ENCODE results near the gene IGFBP5. TPM values are rescaled to one million over a fixed set of nuclear protein-coding genes. Genes with fewer than 3 reads are reported as not detected.

The IGFBP5 gene
- total and polyA plus RNA-seq, 9 donors: 385 to 666 (median 463) TPM

DNA sequence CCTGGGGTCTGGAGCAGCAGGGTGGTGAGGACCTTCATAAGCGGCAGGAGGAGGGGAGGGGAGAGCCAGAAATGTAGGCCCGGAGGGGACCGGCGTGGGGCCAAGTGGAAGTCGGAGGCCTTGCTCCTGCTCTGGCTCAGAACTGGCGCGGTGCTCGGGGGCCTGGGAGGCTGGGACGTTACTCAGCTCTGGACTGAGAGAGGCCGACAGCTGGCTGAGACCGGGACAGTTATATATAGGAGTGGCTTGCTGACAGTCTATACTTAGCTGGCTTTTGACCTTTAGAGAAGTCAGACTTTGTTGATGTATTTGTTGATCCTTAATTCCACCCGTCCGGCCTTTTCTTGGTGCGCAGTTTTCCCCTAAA lies 15.7 kb downstream of the IGFBP5 start:
- WGBS (ENCODE audit: insufficient coverage): 37% methylated on average over 8 of the region's 14 CpGs
- H3K36me3 ChIP-seq (ENCODE audit: control insufficient read depth, insufficient read depth, low read length): peaks cover 83% of the 10 kb centered on the region
- peak overlapping the region; percentile 93 for H3K27ac ChIP-seq (ENCODE audit: low read length)
- no peaks in the 10 kb centered on the region for H3K9me3 ChIP-seq (replicated peaks; ENCODE audit: control insufficient read depth, low read depth, low read length)
- H3K4me1 ChIP-seq (ENCODE audit: control insufficient read depth, insufficient read depth, low read length): peaks cover 68% of the 10 kb centered on the region
- no peak overlapping the region for H3K4me3 ChIP-seq (ENCODE audit: low read length)
- DNase-seq: peak; percentile 89
- no peaks in the 10 kb centered on the region for H3K27me3 ChIP-seq (ENCODE audit: control insufficient read depth, insufficient read depth, low read length)

DNA sequence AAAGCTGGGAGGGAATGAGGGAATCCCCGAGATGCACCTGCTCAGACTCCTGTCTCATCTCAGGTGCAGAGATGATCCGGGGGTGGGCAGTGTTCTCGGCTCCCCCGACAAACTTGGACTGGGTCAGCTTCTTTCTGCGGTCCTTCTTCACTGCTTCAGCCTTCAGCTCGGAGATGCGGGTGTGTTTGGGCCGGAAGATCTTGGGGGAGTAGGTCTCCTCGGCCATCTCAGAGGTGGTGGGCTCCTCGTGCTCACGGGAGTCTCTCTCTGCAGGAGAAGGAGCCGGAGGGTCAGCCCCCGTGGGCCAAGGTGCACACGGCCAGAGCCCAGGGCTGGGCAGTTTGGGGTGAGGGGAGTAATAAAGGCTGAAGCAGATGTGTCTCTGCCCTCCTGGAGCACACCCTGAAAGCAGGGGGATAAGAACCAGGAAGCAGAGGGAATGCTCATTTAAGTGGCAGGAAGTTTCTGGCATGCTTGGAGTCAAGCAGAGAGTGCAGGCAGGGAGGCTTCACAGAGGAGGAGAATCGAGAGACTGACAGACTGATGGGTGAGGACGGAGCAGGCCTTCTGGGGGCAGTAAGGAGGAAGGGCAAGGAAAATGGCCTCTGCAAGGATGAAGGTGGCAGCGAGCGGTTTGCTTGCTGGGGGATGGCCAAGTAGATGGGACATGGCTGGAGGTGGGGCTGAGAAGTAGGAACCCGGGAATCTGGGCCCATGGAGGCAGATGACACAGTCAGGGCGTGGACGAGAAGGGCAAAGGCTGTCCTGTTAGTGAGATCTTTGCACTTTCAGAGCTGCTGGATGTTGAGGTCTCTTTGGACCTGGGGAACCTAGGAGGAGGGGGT lies 16.3 kb downstream of the IGFBP5 start:
- H3K36me3 ChIP-seq (ENCODE audit: control insufficient read depth, insufficient read depth, low read length): peaks cover 86% of the 10 kb centered on the region
- DNase-seq: no peak
- H3K4me1 ChIP-seq (ENCODE audit: control insufficient read depth, insufficient read depth, low read length): peaks cover 65% of the 10 kb centered on the region
- no peaks in the 10 kb centered on the region for H3K9me3 ChIP-seq (replicated peaks; ENCODE audit: control insufficient read depth, low read depth, low read length)
- 74% methylated on average over 13 of the region's 21 CpGs for WGBS (ENCODE audit: insufficient coverage)
- peak overlapping the region; percentile 93 for H3K27ac ChIP-seq (ENCODE audit: low read length)
- no peaks in the 10 kb centered on the region for H3K27me3 ChIP-seq (ENCODE audit: control insufficient read depth, insufficient read depth, low read length)
- no peak overlapping the region for H3K4me3 ChIP-seq (ENCODE audit: low read length)

GRCh38 chr2:216678098-216678465 lies 17.3 kb downstream of the IGFBP5 start:
- H3K4me1 ChIP-seq (ENCODE audit: control insufficient read depth, insufficient read depth, low read length): peaks cover 56% of the 10 kb centered on the region
- WGBS (ENCODE audit: insufficient coverage): 90% methylated on average over 7 of the region's 12 CpGs
- H3K4me3 ChIP-seq (ENCODE audit: low read length): no peak overlapping the region
- no peaks in the 10 kb centered on the region for H3K27me3 ChIP-seq (ENCODE audit: control insufficient read depth, insufficient read depth, low read length)
- H3K36me3 ChIP-seq (ENCODE audit: control insufficient read depth, insufficient read depth, low read length): peaks cover 85% of the 10 kb centered on the region
- peak; percentile 11 for DNase-seq
- no peak overlapping the region for H3K27ac ChIP-seq (ENCODE audit: low read length)
- H3K9me3 ChIP-seq (replicated peaks; ENCODE audit: control insufficient read depth, low read depth, low read length): no peaks in the 10 kb centered on the region

DNA sequence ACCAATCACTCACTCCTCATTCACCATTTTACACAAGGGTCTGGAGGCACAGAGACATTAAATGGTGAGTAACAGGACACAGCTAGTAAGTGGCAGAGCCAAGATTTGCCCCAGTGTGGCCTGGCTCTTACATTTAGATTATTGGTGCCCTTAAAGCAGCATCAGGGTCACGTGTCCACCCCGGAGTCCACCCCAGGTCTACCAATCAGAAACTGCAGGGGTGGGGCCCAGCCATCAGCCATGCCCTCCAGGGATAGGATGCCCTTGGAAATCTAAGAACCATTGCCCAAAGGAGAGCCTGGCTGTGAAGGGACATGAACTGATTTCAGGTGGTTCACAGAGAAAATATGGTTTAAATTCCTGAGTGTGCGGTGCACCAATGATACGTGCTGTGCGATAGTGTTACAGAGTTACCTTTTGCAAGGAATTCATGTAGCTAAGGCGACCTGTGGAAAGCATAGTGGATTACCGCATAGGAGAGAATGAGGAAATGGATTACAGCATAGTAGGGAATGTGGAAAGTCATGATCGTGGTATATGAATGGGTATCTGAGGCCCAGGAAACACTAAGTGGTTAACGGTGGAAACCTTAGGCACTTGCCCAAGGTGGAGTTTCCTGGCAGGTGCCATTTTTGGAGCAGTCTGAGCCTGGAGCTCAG lies 17.8 kb downstream of the IGFBP5 start:
- peaks cover 88% of the 10 kb centered on the region for H3K36me3 ChIP-seq (ENCODE audit: control insufficient read depth, insufficient read depth, low read length)
- H3K27me3 ChIP-seq (ENCODE audit: control insufficient read depth, insufficient read depth, low read length): no peaks in the 10 kb centered on the region
- peaks cover 52% of the 10 kb centered on the region for H3K4me1 ChIP-seq (ENCODE audit: control insufficient read depth, insufficient read depth, low read length)
- peak; percentile 10 for DNase-seq
- WGBS (ENCODE audit: insufficient coverage): 88% methylated on average over 8 of the region's 9 CpGs
- no peak overlapping the region for H3K4me3 ChIP-seq (ENCODE audit: low read length)
- no peaks in the 10 kb centered on the region for H3K9me3 ChIP-seq (replicated peaks; ENCODE audit: control insufficient read depth, low read depth, low read length)
- no peak overlapping the region for H3K27ac ChIP-seq (ENCODE audit: low read length)

GRCh38 chr2:216676630-216677029 lies 18.7 kb downstream of the IGFBP5 start:
- Histone ChIP-seq H3K27me3 (ENCODE audit: control insufficient read depth, insufficient read depth, low read length) (no peaks in the 10 kb centered on the region), H3K9me3 (replicated peaks; ENCODE audit: control insufficient read depth, low read depth, low read length) (no peaks in the 10 kb centered on the region), H3K4me1 (ENCODE audit: control insufficient read depth, insufficient read depth, low read length) (peaks cover 43% of the 10 kb centered on the region), H3K36me3 (ENCODE audit: control insufficient read depth, insufficient read depth, low read length) (peaks cover 83% of the 10 kb centered on the region), H3K27ac (ENCODE audit: low read length) (no peak overlapping the region), H3K4me3 (ENCODE audit: low read length) (no peak overlapping the region)
- 82% methylated on average over 9 of the region's 17 CpGs for WGBS (ENCODE audit: insufficient coverage)
- DNase-seq: no peak

GRCh38 chr2:216674376-216674775 lies 21.0 kb downstream of the IGFBP5 start:
- peaks cover 65% of the 10 kb centered on the region for H3K36me3 ChIP-seq (ENCODE audit: control insufficient read depth, insufficient read depth, low read length)
- peaks cover 30% of the 10 kb centered on the region for H3K4me1 ChIP-seq (ENCODE audit: control insufficient read depth, insufficient read depth, low read length)
- no peak for DNase-seq
- 80% methylated on average over 2 of the region's 9 CpGs for whole genome bisulfite sequencing (ENCODE audit: insufficient coverage)
- H3K27me3 ChIP-seq (ENCODE audit: control insufficient read depth, insufficient read depth, low read length): no peaks in the 10 kb centered on the region
- H3K27ac ChIP-seq (ENCODE audit: low read length): no peak overlapping the region
- no peaks in the 10 kb centered on the region for H3K9me3 ChIP-seq (replicated peaks; ENCODE audit: control insufficient read depth, low read depth, low read length)
- H3K4me3 ChIP-seq (ENCODE audit: low read length): no peak overlapping the region

DNA sequence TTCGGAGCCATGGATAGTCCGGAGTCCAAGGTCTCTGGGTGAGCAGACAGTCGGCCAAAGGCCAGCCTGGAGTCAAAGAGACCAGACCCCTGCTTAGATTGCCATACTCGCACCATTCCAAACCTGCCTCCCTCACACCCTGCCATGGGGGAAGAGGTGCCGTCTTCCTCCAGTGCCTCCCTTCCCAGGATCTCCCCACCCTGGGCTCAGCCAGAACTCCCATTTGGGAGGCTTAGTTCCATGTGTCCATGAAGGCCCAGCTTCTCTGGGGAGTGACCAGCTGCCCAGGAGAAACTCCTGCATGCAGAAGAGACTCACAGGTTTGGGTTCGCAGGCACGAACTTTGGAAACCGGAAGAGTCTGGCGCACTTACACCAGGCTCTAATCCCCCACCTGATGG lies 21.7 kb downstream of the IGFBP5 start:
- Histone ChIP-seq H3K9me3 (replicated peaks; ENCODE audit: control insufficient read depth, low read depth, low read length) (no peaks in the 10 kb centered on the region), H3K27me3 (ENCODE audit: control insufficient read depth, insufficient read depth, low read length) (no peaks in the 10 kb centered on the region), H3K4me3 (ENCODE audit: low read length) (no peak overlapping the region), H3K4me1 (ENCODE audit: control insufficient read depth, insufficient read depth, low read length) (peaks cover 22% of the 10 kb centered on the region), H3K27ac (ENCODE audit: low read length) (no peak overlapping the region), H3K36me3 (ENCODE audit: control insufficient read depth, insufficient read depth, low read length) (peaks cover 58% of the 10 kb centered on the region)
- no peak for DNase-seq
- 85% methylated on average over 7 of the region's 9 CpGs for WGBS (ENCODE audit: insufficient coverage)

DNA sequence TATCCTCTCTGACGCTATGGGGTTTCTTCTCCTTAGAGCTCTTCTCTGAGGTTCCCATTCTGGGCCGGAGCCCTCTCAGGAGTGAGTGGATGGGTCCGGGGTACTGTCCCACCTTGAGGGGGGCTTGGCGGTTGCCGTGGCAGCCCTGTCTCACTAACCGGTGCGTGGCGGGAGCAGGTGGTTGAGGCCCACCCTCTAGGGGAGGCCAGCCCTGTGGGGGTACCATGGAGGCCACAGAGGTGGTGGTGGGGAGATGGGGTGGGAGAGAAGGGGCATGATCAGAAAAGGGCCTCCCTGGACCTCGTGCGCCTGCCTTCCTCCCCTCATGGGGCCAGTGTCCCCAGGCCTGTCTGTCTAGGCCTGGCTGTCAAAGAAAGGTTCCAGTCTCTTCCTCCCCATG lies 22.3 kb downstream of the IGFBP5 start:
- Histone ChIP-seq H3K4me1 (ENCODE audit: control insufficient read depth, insufficient read depth, low read length) (peaks cover 16% of the 10 kb centered on the region), H3K9me3 (replicated peaks; ENCODE audit: control insufficient read depth, low read depth, low read length) (no peaks in the 10 kb centered on the region), H3K36me3 (ENCODE audit: control insufficient read depth, insufficient read depth, low read length) (peaks cover 52% of the 10 kb centered on the region), H3K27me3 (ENCODE audit: control insufficient read depth, insufficient read depth, low read length) (no peaks in the 10 kb centered on the region), H3K27ac (ENCODE audit: low read length) (no peak overlapping the region), H3K4me3 (ENCODE audit: low read length) (no peak overlapping the region)
- 87% methylated on average over 5 of the region's 10 CpGs for WGBS (ENCODE audit: insufficient coverage)
- no peak for DNase-seq

DNA sequence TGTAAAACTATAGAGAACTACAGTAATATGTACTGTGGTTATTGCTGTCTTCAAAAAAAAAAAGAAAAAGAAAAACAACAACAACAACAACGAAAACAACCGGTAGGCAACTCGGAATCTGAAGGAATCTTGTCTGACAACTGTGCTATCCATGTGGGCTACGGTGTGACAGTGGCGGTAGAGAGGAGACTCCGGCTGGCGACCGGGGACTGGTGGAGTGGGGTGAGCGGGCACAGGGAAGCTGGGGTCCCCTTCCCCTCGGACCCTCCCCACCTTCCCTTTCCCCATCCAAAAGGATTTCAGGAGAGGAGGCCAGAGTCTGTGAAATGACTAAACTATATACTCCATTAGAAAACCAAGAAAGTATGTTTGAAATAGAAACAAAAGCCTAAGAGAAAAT lies 22.9 kb downstream of the IGFBP5 start:
- H3K27ac ChIP-seq (ENCODE audit: low read length): no peak overlapping the region
- no peak overlapping the region for H3K4me3 ChIP-seq (ENCODE audit: low read length)
- peaks cover 13% of the 10 kb centered on the region for H3K4me1 ChIP-seq (ENCODE audit: control insufficient read depth, insufficient read depth, low read length)
- no peak for DNase-seq
- H3K27me3 ChIP-seq (ENCODE audit: control insufficient read depth, insufficient read depth, low read length): no peaks in the 10 kb centered on the region
- 80% methylated on average over 1 of the region's 10 CpGs for WGBS (ENCODE audit: insufficient coverage)
- H3K36me3 ChIP-seq (ENCODE audit: control insufficient read depth, insufficient read depth, low read length): peaks cover 46% of the 10 kb centered on the region
- no peaks in the 10 kb centered on the region for H3K9me3 ChIP-seq (replicated peaks; ENCODE audit: control insufficient read depth, low read depth, low read length)

DNA sequence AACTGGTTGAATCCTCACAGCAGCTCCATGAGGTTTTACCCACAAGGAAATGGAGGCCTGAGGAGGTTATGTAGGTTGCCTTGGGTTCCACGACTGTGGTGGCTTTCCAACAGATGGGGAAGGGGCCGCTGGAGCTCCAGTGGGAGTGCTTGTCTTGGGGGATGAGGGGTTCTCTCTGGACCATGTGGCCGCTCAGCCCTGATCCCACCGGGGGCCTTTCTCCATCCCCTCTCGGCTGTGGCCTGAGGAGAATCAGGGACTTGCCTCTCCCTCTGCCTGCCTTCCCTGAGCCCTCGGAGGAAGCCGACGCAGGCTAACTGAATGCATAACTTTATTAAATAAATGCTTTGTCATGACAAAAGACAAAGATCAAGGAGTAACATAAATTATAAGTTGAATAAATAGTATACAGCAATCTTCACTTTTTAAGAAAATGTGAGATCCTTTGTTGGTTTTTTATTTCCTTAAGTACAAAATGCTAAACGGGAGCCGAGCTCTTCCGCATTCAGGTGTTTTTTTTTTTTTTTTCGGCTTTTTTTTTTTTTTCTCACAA lies 23.5 kb downstream of the IGFBP5 start:
- no peak for DNase-seq
- no peak overlapping the region for H3K4me3 ChIP-seq (ENCODE audit: low read length)
- no peaks in the 10 kb centered on the region for H3K27me3 ChIP-seq (ENCODE audit: control insufficient read depth, insufficient read depth, low read length)
- WGBS (ENCODE audit: insufficient coverage): no CpG with 5 or more reads among the region's 12 CpGs
- no peak overlapping the region for H3K27ac ChIP-seq (ENCODE audit: low read length)
- H3K36me3 ChIP-seq (ENCODE audit: control insufficient read depth, insufficient read depth, low read length): peaks cover 40% of the 10 kb centered on the region
- H3K9me3 ChIP-seq (replicated peaks; ENCODE audit: control insufficient read depth, low read depth, low read length): no peaks in the 10 kb centered on the region
- peaks cover 13% of the 10 kb centered on the region for H3K4me1 ChIP-seq (ENCODE audit: control insufficient read depth, insufficient read depth, low read length)
